Measurements from ENCODE around the gene TM4SF4. TPM values are rescaled to one million over a fixed set of nuclear protein-coding genes. Genes with fewer than 3 reads are reported as not detected.

The TM4SF4 gene
- not detected in 2 replicates for polyA plus RNA-seq (2013)

- H3K4me1 ChIP-seq (ENCODE audit: control insufficient read depth in 1 of 2, insufficient read depth in 2 of 2, low read length in 2 of 2), result peaks cover 0 to 1% of the 10 kb centered on the region in 2 experiments
- no peak within 1 kb of the TSS for H4K8ac ChIP-seq (ENCODE audit: low read depth, low read length)
- no peak within 1 kb of the TSS for H3K27ac ChIP-seq (ENCODE audit: low read depth, low read length)
- H3K18ac ChIP-seq (ENCODE audit: low read length), result no peak within 1 kb of the TSS
- no CpG with 5 or more reads among the region's 5 CpGs for WGBS (ENCODE audit: extremely low coverage, insufficient coverage, insufficient read length)
- no peak within 1 kb of the TSS for H3K4me2 ChIP-seq (ENCODE audit: low read length)
- no peak within 1 kb of the TSS for H2BK120ac ChIP-seq (ENCODE audit: insufficient read depth, low read length, poor library complexity)
- H4K91ac ChIP-seq (ENCODE audit: low read depth, low read length), result no peak within 1 kb of the TSS
- no peaks in the 10 kb centered on the region for H3K9me3 ChIP-seq (ENCODE audit: insufficient read depth, low read depth, low read length)
- no peak within 1 kb of the TSS for H3K14ac ChIP-seq (ENCODE audit: low read length)
- H2AFZ ChIP-seq (ENCODE audit: insufficient read depth, low read length, poor library complexity), result no peak within 1 kb of the TSS
- no peak within 1 kb of the TSS for H3K4me3 ChIP-seq (ENCODE audit: low read depth, low read length)
- H3K79me1 ChIP-seq (ENCODE audit: low read length), result no peaks in the 10 kb centered on the region
- H3K36me3 ChIP-seq (ENCODE audit: control insufficient read depth in 1 of 2, insufficient read depth in 2 of 2, low read length in 2 of 2), result no peaks in the 10 kb centered on the region
- no peak for DNase-seq
- H3K27me3 ChIP-seq (ENCODE audit: insufficient read depth, low read length), result no peaks in the 10 kb centered on the region
- H3K79me2 ChIP-seq (ENCODE audit: control insufficient read depth, insufficient read depth, low read length, poor library complexity), result no peaks in the 10 kb centered on the region
- no peak within 1 kb of the TSS for H2AK5ac ChIP-seq (ENCODE audit: low read length)
- no peak within 1 kb of the TSS for H2BK5ac ChIP-seq (ENCODE audit: low read depth, low read length, poor library complexity)
- H3K9ac ChIP-seq (ENCODE audit: low read length), result no peak within 1 kb of the TSS
- no peak within 1 kb of the TSS for H3K23ac ChIP-seq (ENCODE audit: low read length)
- H4K12ac ChIP-seq (ENCODE audit: low read depth, low read length), result no peak within 1 kb of the TSS
- no peak within 1 kb of the TSS for H2BK12ac ChIP-seq (ENCODE audit: low read length)
- no peak within 1 kb of the TSS for H3K4ac ChIP-seq (ENCODE audit: low read depth, low read length)
Observed at GRCh38 chr3:149474250-149474817, at the start of gene TM4SF4. TM4SF4 (plus strand) TSS chr3:149474697; CDS start chr3:149474878, 181 bp downstream.

GRCh38 chr3:149424918-149425317 is 49.6 kb upstream of the TM4SF4 start:
- Histone ChIP-seq H3K9me3 (ENCODE audit: insufficient read depth, low read depth, low read length) (no peaks in the 10 kb centered on the region), H3K18ac (ENCODE audit: low read length) (no peak overlapping the region), H4K12ac (ENCODE audit: low read depth, low read length) (no peak overlapping the region), H2BK12ac (ENCODE audit: low read length) (no peak overlapping the region), H2BK5ac (ENCODE audit: low read depth, low read length, poor library complexity) (no peak overlapping the region), H3K4me1 (ENCODE audit: control insufficient read depth in 1 of 2, insufficient read depth in 2 of 2, low read length in 2 of 2) (no peaks in the 10 kb centered on the region), H3K9ac (ENCODE audit: low read length) (no peak overlapping the region), H3K36me3 (ENCODE audit: control insufficient read depth in 1 of 2, insufficient read depth in 2 of 2, low read length in 2 of 2) (no peaks in the 10 kb centered on the region), H4K8ac (ENCODE audit: low read depth, low read length) (no peak overlapping the region), H3K14ac (ENCODE audit: low read length) (no peak overlapping the region), H2BK120ac (ENCODE audit: insufficient read depth, low read length, poor library complexity) (no peak overlapping the region), H2AFZ (ENCODE audit: insufficient read depth, low read length, poor library complexity) (no peak overlapping the region), H3K79me2 (ENCODE audit: control insufficient read depth, insufficient read depth, low read length, poor library complexity) (no peaks in the 10 kb centered on the region), H3K27ac (ENCODE audit: low read depth, low read length) (no peak overlapping the region), H3K4ac (ENCODE audit: low read depth, low read length) (no peak overlapping the region), H3K23ac (ENCODE audit: low read length) (no peak overlapping the region), H3K4me2 (ENCODE audit: low read length) (no peak overlapping the region), H3K79me1 (ENCODE audit: low read length) (no peaks in the 10 kb centered on the region), H3K4me3 (ENCODE audit: low read depth, low read length) (no peak overlapping the region), H3K27me3 (ENCODE audit: insufficient read depth, low read length) (no peaks in the 10 kb centered on the region), H4K91ac (ENCODE audit: low read depth, low read length) (no peak overlapping the region), H2AK5ac (ENCODE audit: low read length) (no peak overlapping the region)
- no peak for DNase-seq
- WGBS (ENCODE audit: extremely low coverage, insufficient coverage, insufficient read length), result no CpG with 5 or more reads among the region's 2 CpGs

- Histone ChIP-seq H2AK5ac (ENCODE audit: low read length) (no peak overlapping the region), H3K79me1 (ENCODE audit: low read length) (no peaks in the 10 kb centered on the region), H4K91ac (ENCODE audit: low read depth, low read length) (no peak overlapping the region), H3K4me1 (ENCODE audit: control insufficient read depth in 1 of 2, insufficient read depth in 2 of 2, low read length in 2 of 2) (no peaks in the 10 kb centered on the region), H2BK120ac (ENCODE audit: insufficient read depth, low read length, poor library complexity) (no peak overlapping the region), H3K9me3 (ENCODE audit: insufficient read depth, low read depth, low read length) (no peaks in the 10 kb centered on the region), H3K18ac (ENCODE audit: low read length) (no peak overlapping the region), H2BK5ac (ENCODE audit: low read depth, low read length, poor library complexity) (no peak overlapping the region), H3K4ac (ENCODE audit: low read depth, low read length) (no peak overlapping the region), H3K27ac (ENCODE audit: low read depth, low read length) (no peak overlapping the region), H3K14ac (ENCODE audit: low read length) (no peak overlapping the region), H4K8ac (ENCODE audit: low read depth, low read length) (no peak overlapping the region), H3K9ac (ENCODE audit: low read length) (no peak overlapping the region), H3K4me2 (ENCODE audit: low read length) (no peak overlapping the region), H2AFZ (ENCODE audit: insufficient read depth, low read length, poor library complexity) (no peak overlapping the region), H3K27me3 (ENCODE audit: insufficient read depth, low read length) (no peaks in the 10 kb centered on the region), H3K23ac (ENCODE audit: low read length) (no peak overlapping the region), H2BK12ac (ENCODE audit: low read length) (no peak overlapping the region), H3K4me3 (ENCODE audit: low read depth, low read length) (no peak overlapping the region), H3K79me2 (ENCODE audit: control insufficient read depth, insufficient read depth, low read length, poor library complexity) (no peaks in the 10 kb centered on the region), H4K12ac (ENCODE audit: low read depth, low read length) (no peak overlapping the region), H3K36me3 (ENCODE audit: control insufficient read depth in 1 of 2, insufficient read depth in 2 of 2, low read length in 2 of 2) (no peaks in the 10 kb centered on the region)
- DNase-seq, result no peak
- no CpG with 5 or more reads among the region's 2 CpGs for WGBS (ENCODE audit: extremely low coverage, insufficient coverage, insufficient read length)
Observed at GRCh38 chr3:149426325-149426724, 48.2 kb upstream of the TM4SF4 start.

GRCh38 chr3:149428087-149428486 is 46.4 kb upstream of the TM4SF4 start:
- no CpG with 5 or more reads among the region's 2 CpGs for WGBS (ENCODE audit: extremely low coverage, insufficient coverage, insufficient read length)

More at GRCh38 chr3:149428087-149428486, 46.4 kb upstream of the TM4SF4 start:
- H4K12ac ChIP-seq (ENCODE audit: low read depth, low read length), result no peak overlapping the region
- no peak overlapping the region for H2AK5ac ChIP-seq (ENCODE audit: low read length)
- no peak overlapping the region for H3K9ac ChIP-seq (ENCODE audit: low read length)
- no peak overlapping the region for H4K8ac ChIP-seq (ENCODE audit: low read depth, low read length)
- H3K36me3 ChIP-seq (ENCODE audit: control insufficient read depth in 1 of 2, insufficient read depth in 2 of 2, low read length in 2 of 2), result no peaks in the 10 kb centered on the region
- no peak for DNase-seq
- H3K27ac ChIP-seq (ENCODE audit: low read depth, low read length), result no peak overlapping the region
- H3K14ac ChIP-seq (ENCODE audit: low read length), result no peak overlapping the region
- no peak overlapping the region for H4K91ac ChIP-seq (ENCODE audit: low read depth, low read length)
- no peaks in the 10 kb centered on the region for H3K79me2 ChIP-seq (ENCODE audit: control insufficient read depth, insufficient read depth, low read length, poor library complexity)
- no peak overlapping the region for H3K18ac ChIP-seq (ENCODE audit: low read length)
- no peak overlapping the region for H2BK5ac ChIP-seq (ENCODE audit: low read depth, low read length, poor library complexity)
- H3K4me3 ChIP-seq (ENCODE audit: low read depth, low read length), result no peak overlapping the region
- no peak overlapping the region for H2BK120ac ChIP-seq (ENCODE audit: insufficient read depth, low read length, poor library complexity)
- H3K23ac ChIP-seq (ENCODE audit: low read length), result no peak overlapping the region
- H3K27me3 ChIP-seq (ENCODE audit: insufficient read depth, low read length), result no peaks in the 10 kb centered on the region
- no peaks in the 10 kb centered on the region for H3K9me3 ChIP-seq (ENCODE audit: insufficient read depth, low read depth, low read length)
- no peaks in the 10 kb centered on the region for H3K79me1 ChIP-seq (ENCODE audit: low read length)
- no peak overlapping the region for H3K4ac ChIP-seq (ENCODE audit: low read depth, low read length)
- H3K4me1 ChIP-seq (ENCODE audit: control insufficient read depth in 1 of 2, insufficient read depth in 2 of 2, low read length in 2 of 2), result no peaks in the 10 kb centered on the region
- no peak overlapping the region for H2AFZ ChIP-seq (ENCODE audit: insufficient read depth, low read length, poor library complexity)
- no peak overlapping the region for H2BK12ac ChIP-seq (ENCODE audit: low read length)
- H3K4me2 ChIP-seq (ENCODE audit: low read length), result no peak overlapping the region

All from trophoblast cell (in vitro differentiated cells and primary cell).